Subcutaneous adipose tissue (tissue), 4 donors: ENCODE data around the gene COQ8A. TPM values are rescaled to one million over a fixed set of nuclear protein-coding genes. Genes with fewer than 3 reads are reported as not detected.

Experiments
- CTCF ChIP-seq: fragments of 450-650 bp; IDR thresholded peaks from one replicate; pipeline ENCODE4 v1.5.1; 2016; ENCODE audit warnings: low read depth, mild to moderate bottlenecking, control low read depth, antibody characterized with exemption, moderate library complexity
- total RNA-seq, 4 donors: library from RNA; depleted of rRNA; stranded (reverse); fragments of >200 nt; gene quantifications; one replicate each; pipeline ENCODE4 v1.1.0, GENCODE V29; 2016

COQ8A gene
- total RNA-seq, 4 donors from 2014 or later, result 119 to 506 (median 227) TPM

- no peak for TF ChIP-seq CTCF
Measured at GRCh38 chr1:226983247-226983991, 43.3 kb downstream of the COQ8A start.

DNA sequence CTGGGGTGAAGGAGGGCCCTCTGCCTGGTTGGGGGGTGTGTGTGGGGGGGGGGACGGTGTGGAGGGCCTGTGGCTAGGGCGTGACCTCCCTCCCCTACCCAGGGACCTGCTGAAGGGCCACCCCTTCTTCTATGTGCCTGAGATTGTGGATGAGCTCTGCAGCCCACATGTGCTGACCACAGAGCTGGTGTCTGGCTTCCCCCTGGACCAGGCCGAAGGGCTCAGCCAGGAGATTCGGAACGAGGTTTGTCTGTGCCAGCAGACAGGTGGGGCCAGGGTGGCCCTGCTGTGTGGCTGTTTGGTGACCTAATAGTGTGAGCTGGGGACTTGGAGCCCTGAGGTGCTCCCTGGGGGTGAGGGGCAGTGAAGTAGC lies 43.9 kb downstream of the COQ8A start:
- no peak for TF ChIP-seq CTCF

- no peak for TF ChIP-seq CTCF
Measured at GRCh38 chr1:226984521-226985238, 44.6 kb downstream of the COQ8A start.

DNA sequence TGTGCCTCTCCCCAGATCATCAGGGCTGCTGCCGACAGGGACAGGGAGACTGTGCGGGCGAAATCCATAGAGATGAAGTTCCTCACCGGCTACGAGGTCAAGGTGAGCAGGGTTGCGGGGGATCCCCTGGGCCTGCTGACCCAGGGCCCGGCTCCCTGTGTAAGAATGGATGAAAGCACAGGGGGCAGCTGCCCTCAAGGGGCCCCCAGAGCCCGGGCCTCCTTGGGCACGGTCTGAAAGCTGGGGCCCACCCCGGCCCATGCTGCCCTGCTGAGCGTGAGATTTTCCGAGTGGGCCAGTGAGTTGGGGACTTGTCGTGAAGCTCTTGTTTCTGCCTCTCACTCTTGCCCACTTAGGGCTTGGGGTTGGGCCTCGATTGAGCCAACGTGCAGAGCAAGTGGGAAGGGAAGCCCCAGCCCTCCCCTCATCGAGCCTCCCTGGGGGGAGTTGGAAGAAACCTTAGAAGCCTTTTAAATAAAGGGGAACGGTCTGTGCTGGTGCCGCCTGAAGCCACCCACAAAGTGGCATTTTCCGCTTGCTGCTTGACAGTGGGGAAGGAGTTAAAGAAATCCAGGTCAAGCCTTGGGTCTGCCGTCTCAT lies 45.2 kb downstream of the COQ8A start:
- TF ChIP-seq CTCF, result no peak

DNA sequence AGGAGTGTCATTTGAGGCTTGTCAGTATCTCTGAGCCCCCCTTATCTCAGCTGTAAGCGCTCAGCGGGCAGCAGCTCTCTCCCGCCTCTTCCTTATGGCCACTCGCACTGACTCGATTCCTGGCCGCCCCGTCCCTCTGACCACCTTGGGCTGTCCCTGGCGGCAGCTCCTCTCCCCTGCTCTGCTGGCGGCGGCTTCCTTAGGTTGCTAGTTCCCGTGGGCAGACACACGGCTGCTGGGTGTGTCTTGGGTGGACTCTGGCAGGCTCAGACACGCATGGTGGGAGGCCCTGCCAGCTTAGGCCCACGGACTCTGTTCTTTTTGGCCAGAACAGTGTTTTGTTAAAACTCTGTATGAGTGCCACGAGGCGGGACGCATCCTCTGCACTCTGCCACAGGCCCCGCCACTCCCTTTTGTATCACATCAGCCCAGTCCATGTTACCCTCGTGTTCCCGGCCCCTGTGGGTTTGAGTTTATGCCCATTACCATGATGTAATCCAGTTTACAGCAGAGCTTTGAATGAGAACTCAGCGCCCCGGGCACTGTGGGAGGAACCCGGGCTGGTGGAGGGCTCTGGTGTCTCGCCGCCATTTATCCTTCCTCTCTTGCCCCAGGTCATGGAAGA lies 45.9 kb downstream of the COQ8A start:
- no peak for TF ChIP-seq CTCF

GRCh38 chr1:226986496-226987178 lies 46.5 kb downstream of the COQ8A start:
- TF ChIP-seq CTCF, result no peak
